HG03439 (cell line): ENCODE results near the gene EGFL7.

Experiments
- ATAC-seq: cut with Tn5 transposase; IDR thresholded peaks from one replicate; pipeline ENCODE4 v1.9.1; 2021; ENCODE audit warnings: mild to moderate bottlenecking, moderate library complexity; ENCODE audit not compliant: unreplicated experiment

The EGFL7 gene

DNA sequence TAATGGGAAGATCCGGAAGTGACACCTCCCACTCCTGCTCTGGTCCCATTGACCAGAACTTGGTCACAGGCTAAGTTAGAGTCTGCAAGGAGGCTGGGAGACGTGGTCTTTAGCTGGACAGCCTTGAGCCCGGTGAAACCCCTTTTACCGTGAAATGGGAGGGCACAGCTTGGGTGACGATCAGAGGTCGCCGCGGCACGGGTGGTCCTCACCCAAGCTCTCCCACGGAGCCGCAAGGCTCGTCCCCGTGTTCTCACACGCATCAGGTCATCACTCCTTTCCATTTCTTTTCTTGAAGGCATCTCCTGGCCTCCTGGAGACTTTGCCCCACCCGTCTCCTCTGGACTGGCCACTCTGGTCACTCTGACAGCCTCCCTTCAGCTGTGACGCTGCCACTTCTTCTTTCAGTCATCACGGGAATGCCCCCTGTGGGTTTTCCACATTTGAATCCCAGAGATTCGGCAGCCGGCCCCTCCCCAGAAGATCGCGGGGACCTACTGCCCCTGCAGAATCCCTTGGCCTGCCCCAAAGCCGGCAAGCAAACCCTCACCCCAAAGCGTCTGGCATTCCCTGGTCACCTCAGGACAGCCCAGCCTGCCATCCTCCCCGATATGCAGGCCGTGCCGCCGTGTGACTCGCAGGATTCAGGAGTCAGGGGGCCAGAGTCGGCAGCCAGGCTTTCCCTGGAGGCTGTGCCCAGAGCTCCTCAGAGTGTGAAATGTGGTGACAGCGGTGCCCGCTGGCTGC is 18.9 kb upstream of the EGFL7 start:
- ATAC-seq, result no peak

DNA sequence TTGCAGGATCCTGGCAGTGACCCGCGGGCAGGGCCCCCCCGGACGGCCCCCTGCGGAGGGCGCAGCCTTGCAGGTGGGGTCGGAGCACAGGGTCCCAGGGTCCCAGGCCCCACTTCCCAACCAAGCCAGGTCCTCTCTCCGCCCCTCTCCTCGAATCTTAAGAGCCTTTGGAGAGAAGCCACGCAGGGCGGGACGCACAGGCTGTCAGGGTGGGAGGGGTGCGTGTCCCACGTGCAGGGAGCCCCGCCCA is 18.4 kb upstream of the EGFL7 start:
- ATAC-seq, result no peak

DNA sequence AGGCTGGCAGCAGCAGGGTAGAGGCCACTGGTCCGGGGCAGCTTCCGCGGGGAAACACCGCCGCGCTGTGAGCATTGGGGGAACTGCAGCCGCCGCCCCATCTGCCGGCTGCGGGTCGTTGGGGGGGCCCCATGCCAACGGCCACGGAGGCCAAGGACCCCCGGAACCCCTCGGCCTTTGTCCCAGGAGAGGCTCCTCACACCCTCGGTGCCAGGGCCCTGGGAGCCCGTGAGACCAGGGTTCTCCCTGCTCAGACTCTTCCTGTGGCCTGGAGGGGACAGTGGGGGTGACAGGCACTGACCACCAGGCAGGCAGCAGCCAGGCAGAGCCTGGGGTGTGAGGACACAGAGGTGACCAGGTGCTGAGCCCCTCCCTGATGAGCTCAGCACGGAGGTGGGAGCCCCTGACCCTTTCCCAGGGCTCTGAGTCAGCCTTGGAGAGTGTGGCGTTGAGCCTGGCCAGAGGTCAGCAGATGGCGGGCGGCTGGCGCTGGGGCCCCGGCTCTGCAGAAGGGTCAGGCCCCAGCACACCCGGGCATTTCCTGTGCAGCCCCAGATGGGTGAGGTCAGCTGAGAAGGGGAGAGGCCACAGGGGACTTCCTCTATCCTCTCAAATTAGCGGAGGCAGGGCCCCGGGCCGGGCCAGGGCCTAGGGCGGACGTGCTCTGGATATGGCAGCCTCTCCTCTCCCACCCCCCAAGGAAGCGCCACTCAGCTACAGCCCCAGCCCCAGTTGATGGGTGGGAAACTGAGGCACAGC is 17.9 kb upstream of the EGFL7 start:
- ATAC-seq, result no peak

DNA sequence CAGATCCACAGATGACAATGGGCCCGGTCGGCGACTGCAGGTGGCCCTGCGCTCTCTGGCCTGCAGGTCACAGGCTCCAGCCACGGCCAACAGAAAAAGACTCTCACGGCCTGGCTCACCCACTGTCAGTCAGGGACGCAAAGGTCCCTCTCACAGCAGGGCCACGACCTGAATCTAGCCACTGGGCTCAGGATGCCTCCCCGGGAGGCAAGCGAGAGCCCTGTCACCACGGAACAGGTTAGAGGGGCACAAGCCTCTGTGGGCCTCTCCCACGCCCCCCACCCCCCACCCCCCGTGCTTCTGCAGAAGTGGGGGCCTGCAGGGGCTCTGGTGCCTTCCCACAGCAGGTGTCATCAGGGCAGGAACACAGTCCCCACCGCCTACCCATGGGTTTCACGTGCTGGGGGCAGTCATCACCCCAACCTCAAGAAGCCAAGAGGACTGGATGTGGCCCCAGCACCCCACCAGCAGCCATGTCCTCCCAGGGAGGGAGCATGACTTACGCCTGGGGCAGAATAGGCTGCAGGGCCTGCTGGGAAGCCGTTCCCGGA is 17.3 kb upstream of the EGFL7 start:
- no peak for ATAC-seq

DNA sequence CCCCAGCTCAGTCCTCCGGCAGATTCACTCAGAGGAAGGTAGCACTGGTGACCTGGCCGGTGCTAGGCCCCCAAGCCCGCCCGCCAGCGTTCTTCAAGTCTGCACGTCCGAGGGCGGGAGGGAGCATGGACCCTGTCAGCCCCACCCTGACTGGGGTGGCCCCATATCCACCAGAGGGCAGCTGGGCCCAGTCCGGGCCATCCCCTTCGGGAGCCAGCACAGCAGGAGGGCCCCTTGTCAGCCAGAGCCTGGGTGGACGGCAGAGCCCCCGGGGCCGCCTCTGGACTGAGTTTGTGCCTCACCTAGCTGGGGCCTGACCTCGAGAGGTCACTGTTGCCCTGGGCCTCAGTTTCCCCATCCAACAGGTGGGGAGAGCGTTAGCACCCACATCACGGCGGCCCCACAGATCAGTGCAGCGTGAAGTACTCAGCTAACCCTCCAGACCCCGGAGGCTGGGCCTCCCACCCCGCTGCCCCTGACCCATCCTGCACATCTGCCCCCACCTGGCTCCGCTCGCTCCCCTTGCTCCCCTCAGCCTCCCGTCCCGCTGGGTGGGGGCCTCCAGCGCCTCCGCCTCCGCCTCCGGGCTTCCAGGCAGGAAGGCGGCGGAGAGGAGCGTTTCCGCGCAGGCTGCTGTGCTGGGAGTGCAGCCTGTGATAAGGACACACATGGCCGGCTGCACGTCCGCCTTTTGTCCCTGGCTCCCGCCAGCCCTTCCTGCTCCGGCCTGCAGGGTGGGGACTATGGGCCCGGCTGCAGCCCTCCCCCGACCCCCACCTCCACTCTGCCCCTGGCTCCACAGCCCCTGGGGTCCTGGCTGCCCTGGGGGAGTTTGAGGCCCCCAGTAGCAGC is 16.6 kb upstream of the EGFL7 start:
- ATAC-seq, result no peak

DNA sequence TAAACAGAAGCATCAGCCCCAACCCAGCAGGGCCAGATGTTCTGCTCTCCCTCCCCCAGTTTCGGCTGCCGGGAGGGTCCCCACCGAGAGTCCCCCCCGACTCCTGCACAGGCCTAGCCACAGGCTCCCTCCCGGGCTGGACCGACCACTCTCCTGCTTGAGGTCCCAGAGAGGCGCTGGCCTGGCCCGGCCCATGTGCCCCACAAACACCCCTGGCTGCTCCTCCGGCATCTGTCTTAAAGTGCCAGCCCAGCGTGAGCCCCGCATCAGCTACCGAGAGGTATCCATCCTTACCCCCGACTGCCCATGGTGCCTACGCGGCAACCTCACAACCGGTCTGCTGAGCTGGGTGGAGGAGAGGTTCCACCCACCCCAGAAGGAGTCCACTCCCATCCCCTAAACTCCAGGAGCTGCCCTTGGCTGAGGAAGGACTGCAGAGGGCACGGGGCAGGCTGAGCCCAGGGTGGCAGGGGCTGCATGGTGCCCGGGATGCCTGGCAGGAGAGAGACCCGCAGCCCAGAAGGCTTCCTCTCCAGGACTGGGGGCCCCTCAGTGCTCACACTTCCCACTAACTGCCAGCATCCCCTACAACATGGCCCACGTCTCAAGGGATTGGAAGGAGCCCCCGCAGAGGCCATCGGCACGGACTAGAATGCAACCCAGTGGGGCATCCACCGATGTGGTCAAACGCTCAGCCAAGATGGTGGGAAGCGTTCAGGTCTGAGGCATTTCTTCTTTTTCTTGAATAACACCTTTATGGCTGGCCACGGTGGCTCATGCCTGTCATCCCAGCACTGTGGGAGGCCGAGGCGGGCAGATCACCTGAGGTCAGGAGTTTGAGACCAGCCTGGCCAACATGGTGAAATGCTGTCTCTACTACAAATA is 15.6 kb upstream of the EGFL7 start:
- no peak for ATAC-seq

DNA sequence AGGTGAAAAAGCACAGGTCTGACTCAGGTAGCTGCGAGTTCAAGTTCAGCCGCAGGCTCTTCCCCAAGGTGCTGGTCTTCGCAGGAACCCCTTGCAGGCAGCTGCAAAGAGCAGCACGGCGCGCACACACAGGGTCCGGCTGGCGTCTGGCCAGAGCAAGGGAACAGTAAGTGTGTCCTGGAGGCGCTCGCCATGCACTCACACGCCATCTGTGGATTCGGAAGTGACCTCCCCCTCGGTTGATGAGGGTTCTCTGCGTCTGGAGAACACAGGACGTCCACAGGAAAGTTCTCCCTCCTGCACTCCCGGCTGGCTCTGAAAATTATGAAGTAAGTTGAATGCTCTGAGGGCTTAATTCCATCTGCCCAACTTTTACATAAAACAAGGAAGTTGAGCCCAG is 14.0 kb upstream of the EGFL7 start:
- ATAC-seq, result no peak

GRCh38 chr9:136650021-136650420 is 12.7 kb upstream of the EGFL7 start:
- ATAC-seq, result no peak

DNA sequence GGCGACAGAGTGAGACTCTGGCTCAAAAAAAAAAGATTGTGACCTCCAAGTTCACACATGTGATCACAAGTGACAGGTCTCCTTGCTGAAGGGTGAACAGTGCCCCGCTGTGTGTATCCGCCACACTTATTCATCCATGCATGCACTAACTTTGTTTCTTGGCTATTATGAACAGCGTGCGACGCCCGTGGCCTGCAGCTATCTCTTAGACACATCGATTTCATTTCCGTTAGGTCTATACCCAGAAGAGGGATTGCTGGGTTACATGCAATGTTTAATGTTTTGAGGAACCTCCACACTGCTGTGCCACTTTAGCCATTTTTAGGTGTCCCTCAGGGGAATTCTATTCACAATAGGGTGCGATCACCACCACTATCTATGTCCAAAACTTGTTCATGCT is 12.1 kb upstream of the EGFL7 start:
- no peak for ATAC-seq

DNA sequence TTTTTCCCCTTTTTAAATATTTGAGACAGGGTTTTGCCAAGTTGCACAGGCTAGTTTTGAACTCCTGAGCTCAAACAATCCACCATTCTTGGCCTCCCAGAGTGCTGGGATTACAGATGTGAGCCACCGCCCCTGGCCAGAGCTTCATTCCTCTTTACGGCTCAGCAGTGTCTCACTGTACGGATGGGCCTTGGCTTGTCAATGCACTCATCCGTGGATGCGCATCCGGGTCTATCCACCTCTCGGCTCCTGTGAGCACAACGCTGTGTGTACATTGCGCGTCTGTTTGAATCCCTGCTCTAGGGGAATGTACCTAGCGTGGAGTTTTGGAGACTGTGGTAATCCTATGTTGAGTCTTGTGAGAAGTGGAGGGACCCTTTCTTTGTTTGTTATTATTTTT is 10.9 kb upstream of the EGFL7 start:
- ATAC-seq, result no peak

- no peak for ATAC-seq
These were observed 9.2 kb upstream of the EGFL7 start for GRCh38 chr9:136653323-136654079.

DNA sequence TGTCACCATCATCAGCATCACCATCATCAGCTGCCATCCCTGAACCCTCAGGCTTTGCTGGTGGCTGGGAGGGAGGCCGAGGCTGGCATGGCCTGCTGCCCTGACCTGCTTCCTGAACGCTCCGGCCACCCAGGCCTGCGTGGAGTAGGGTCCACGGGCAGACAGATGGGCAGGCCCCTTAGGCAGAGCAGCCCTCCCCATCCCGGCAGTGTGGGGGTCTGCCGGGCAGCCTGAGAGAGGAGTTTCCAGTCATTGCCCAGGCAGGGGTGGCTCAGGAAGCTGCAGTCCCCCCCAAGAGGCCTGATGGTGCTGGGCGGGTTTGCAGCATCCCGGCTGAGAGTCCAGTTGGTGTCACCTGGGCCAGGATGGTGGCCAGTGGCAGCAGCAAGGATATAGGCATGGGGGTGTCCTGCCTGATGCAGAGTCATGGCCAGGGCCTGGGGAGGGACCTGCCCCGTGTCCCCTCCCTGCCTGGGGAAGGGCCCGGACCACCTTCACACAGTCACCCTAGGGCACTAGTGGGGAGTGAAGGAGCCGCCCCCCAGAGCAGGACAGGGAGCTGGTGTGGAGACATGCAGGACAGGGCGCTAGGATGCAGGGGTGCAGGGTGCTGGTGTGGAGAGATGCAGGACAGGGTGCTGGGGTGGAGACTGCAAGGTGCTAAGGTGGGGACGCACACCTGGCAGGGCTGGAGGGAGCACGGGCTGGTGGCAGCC is 7.7 kb upstream of the EGFL7 start:
- ATAC-seq, result no peak

GRCh38 chr9:136655536-136656182 is 7.1 kb upstream of the EGFL7 start:
- ATAC-seq, result no peak

DNA sequence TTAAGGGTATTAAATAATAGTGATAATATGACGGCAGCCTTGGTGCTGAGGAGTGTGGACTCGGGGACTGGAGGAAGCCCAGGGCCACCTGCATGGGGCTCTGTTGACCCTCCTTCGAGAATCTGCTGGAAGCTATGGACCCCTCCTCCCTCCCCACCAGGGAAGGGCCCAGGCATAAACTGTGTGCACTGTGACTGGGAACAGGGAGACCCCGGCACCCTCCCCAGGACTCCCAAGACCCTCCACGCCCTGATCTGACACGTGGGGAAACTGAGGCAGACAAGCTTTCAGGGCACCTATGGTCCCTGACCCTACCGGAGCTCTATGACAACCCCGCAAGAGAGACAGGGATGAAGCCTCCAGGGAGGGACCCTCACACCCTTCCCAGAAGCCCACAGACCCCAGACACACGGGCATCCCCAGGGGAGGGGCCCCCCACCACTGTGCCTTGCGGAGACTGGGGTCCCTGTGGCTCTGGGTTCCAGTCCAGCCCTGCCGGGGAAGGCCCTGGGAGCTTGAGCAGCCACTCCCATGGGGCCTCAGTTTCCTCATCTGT is 6.5 kb upstream of the EGFL7 start:
- no peak for ATAC-seq

DNA sequence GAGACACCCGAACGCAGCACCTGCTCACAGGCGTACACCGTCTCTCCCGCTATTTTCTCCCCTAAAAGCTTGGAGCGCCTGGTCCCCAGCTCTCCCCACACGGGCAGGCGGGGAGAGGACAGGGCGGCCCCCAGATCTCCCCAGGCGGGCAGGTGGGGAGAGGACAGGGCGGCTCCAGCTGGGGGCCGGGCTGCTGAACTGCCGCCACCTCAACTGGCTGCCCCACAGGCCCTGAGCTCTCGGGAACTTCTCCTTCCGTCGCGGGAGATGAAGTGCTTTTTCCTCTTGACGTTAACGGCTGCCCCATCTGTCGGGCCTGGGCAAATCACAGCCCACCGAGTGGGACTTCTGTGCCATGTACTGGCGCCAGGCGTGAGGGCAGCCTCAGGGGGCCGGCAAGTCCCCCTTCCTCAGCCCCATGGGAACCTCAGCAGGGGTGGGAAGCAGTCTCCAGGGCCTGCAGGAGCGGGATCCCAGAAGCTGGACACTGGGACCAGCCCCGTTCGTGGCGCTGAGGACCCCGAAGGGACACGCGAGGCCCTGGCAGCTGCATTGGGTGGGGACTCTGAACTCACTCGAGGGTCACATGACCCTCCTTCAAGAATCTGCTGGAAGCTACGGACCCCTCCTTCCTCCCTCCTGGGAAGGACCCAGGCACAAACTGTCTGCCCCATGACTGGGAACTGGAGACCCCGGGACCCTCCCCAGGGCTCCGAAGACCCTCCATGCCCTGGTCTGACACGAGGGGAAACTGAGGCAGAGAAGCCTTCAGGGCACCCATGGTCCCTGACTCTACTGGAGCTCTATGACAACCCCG is 5.7 kb upstream of the EGFL7 start:
- ATAC-seq, result no peak

GRCh38 chr9:136657974-136658848 is 4.5 kb upstream of the EGFL7 start:
- ATAC-seq, result no peak
